ENCODE data around the gene MDM2. TPM values are rescaled to one million over a fixed set of nuclear protein-coding genes. Genes with fewer than 3 reads are reported as not detected.
A peak's percentile ranks its signal among the peaks of the same experiment; 100 is the strongest.

MDM2 gene
- total and polyA plus RNA-seq, 2 of the 13 experiments (the other 11 are each of a cell fraction or from before 2014, with no cell fraction given): 29.3 to 314 TPM

DNA sequence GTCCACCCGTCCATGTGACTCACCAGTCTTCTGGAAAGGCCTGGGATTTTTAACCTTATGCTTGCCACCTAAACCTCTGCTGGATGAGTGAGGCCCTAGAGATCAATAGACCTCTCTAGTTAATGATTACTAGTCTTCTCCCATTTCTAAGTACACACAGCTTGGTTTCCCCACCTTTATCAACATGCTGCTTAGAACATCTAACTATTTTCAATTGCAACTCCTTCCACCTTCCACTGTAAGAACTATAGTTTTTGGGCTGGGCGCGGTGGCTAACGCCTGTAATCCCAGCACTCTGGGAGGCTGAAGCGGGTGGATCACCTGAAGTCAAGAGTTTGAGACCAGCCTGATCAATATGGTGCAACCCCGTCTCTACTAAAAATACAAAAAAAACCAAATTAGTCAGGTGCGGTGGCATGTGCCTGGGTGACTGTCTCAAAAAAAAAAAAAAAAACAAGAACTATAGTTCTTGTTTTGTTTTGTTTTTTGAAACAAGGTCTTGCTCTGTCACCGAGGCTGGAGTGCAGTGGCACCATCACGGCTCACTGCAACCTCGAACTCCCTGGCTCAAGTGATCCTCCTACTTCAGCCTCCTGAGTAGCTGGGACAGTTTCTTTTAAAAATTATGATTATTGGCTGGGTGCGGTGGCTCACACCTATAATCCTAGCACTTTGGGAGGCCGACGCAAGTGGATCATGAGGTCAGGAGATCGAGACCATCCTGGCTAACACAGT, 18.7 kb upstream of the MDM2 start (continued):
- TF ChIP-seq KDM5A (IDR thresholded peaks at IDR 0.05; ENCODE audit: borderline replicate concordance, low read length) (no peak), KAT2B (IDR thresholded peaks at IDR 0.05; ENCODE audit: borderline replicate concordance, low read depth, low read length) (0 out of 2 replicates have a peak, but pooled peaks have one; percentile 34), NFIC (IDR thresholded peaks at IDR 0.05; ENCODE audit: low read length) (peak; percentile 70; the same call in 1 of the 2 replicates), KDM1A (CRISPR knock-in tag; IDR thresholded peaks at IDR 0.05) (0 out of 2 replicates have a peak, but pooled peaks have one; percentile 24), HOXA3 (CRISPR knock-in tag; IDR thresholded peaks at IDR 0.05) (peak; percentile 33; the same call in 1 of the 2 replicates), MAFF (IDR thresholded peaks at IDR 0.05; ENCODE audit: low read depth, low read length) (no peak), FOXM1 (CRISPR knock-in tag; IDR thresholded peaks at IDR 0.05) (no peak), NONO (IDR thresholded peaks at IDR 0.05) (no peak), NONO (CRISPR knock-in tag; conservative IDR thresholded peaks at IDR 0.05) (peak; percentile 21; the same call in 1 of the 2 replicates), ERF (CRISPR knock-in tag; IDR thresholded peaks at IDR 0.05) (peak; percentile 50; the same call in 1 of the 2 replicates), ZNF256 (CRISPR knock-in tag; conservative IDR thresholded peaks at IDR 0.05) (no peak), ZNF230 (CRISPR knock-in tag; IDR thresholded peaks at IDR 0.05) (no peak), POLR2G (IDR thresholded peaks at IDR 0.05; ENCODE audit: low read depth, low read length) (peak; percentile 72; the same call in 1 of the 2 replicates), ZNF614 (CRISPR knock-in tag; IDR thresholded peaks at IDR 0.05; ENCODE audit: borderline replicate concordance) (no peak; the same call in 1 of the 2 replicates)
- TF ChIP-seq, protein P1, sequence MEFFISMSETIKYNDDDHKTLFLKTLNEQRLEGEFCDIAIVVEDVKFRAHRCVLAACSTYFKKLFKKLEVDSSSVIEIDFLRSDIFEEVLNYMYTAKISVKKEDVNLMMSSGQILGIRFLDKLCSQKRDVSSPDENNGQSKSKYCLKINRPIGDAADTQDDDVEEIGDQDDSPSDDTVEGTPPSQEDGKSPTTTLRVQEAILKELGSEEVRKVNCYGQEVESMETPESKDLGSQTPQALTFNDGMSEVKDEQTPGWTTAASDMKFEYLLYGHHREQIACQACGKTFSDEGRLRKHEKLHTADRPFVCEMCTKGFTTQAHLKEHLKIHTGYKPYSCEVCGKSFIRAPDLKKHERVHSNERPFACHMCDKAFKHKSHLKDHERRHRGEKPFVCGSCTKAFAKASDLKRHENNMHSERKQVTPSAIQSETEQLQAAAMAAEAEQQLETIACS (CRISPR knock-in tag; IDR thresholded peaks at IDR 0.05): no peak
- TF ChIP-seq, protein P2, sequence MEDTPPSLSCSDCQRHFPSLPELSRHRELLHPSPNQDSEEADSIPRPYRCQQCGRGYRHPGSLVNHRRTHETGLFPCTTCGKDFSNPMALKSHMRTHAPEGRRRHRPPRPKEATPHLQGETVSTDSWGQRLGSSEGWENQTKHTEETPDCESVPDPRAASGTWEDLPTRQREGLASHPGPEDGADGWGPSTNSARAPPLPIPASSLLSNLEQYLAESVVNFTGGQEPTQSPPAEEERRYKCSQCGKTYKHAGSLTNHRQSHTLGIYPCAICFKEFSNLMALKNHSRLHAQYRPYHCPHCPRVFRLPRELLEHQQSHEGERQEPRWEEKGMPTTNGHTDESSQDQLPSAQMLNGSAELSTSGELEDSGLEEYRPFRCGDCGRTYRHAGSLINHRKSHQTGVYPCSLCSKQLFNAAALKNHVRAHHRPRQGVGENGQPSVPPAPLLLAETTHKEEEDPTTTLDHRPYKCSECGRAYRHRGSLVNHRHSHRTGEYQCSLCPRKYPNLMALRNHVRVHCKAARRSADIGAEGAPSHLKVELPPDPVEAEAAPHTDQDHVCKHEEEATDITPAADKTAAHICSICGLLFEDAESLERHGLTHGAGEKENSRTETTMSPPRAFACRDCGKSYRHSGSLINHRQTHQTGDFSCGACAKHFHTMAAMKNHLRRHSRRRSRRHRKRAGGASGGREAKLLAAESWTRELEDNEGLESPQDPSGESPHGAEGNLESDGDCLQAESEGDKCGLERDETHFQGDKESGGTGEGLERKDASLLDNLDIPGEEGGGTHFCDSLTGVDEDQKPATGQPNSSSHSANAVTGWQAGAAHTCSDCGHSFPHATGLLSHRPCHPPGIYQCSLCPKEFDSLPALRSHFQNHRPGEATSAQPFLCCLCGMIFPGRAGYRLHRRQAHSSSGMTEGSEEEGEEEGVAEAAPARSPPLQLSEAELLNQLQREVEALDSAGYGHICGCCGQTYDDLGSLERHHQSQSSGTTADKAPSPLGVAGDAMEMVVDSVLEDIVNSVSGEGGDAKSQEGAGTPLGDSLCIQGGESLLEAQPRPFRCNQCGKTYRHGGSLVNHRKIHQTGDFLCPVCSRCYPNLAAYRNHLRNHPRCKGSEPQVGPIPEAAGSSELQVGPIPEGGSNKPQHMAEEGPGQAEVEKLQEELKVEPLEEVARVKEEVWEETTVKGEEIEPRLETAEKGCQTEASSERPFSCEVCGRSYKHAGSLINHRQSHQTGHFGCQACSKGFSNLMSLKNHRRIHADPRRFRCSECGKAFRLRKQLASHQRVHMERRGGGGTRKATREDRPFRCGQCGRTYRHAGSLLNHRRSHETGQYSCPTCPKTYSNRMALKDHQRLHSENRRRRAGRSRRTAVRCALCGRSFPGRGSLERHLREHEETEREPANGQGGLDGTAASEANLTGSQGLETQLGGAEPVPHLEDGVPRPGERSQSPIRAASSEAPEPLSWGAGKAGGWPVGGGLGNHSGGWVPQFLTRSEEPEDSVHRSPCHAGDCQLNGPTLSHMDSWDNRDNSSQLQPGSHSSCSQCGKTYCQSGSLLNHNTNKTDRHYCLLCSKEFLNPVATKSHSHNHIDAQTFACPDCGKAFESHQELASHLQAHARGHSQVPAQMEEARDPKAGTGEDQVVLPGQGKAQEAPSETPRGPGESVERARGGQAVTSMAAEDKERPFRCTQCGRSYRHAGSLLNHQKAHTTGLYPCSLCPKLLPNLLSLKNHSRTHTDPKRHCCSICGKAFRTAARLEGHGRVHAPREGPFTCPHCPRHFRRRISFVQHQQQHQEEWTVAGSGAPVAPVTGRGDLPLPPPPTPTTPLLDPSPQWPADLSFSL (CRISPR knock-in tag; IDR thresholded peaks at IDR 0.05): no peak
- TF ChIP-seq, protein P3, sequence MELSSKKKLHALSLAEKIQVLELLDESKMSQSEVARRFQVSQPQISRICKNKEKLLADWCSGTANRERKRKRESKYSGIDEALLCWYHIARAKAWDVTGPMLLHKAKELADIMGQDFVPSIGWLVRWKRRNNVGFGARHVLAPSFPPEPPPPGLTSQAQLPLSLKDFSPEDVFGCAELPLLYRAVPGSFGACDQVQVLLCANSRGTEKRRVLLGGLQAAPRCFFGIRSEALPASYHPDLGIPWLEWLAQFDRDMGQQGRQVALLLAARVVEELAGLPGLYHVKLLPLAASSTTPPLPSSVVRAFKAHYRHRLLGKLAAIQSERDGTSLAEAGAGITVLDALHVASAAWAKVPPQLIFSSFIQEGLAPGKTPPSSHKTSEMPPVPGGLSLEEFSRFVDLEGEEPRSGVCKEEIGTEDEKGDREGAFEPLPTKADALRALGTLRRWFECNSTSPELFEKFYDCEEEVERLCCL (CRISPR knock-in tag; IDR thresholded peaks at IDR 0.05; ENCODE audit: borderline replicate concordance): no peak
- TF ChIP-seq, protein P4, sequence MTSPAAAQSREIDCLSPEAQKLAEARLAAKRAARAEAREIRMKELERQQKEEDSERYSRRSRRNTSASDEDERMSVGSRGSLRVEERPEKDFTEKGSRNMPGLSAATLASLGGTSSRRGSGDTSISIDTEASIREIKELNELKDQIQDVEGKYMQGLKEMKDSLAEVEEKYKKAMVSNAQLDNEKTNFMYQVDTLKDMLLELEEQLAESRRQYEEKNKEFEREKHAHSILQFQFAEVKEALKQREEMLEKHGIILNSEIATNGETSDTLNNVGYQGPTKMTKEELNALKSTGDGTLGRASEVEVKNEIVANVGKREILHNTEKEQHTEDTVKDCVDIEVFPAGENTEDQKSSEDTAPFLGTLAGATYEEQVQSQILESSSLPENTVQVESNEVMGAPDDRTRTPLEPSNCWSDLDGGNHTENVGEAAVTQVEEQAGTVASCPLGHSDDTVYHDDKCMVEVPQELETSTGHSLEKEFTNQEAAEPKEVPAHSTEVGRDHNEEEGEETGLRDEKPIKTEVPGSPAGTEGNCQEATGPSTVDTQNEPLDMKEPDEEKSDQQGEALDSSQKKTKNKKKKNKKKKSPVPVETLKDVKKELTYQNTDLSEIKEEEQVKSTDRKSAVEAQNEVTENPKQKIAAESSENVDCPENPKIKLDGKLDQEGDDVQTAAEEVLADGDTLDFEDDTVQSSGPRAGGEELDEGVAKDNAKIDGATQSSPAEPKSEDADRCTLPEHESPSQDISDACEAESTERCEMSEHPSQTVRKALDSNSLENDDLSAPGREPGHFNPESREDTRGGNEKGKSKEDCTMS (CRISPR knock-in tag; conservative IDR thresholded peaks at IDR 0.05): no peak

All from HepG2 (cell line).